ENCODE data around the gene ASPSCR1.

- TF ChIP-seq CTCF (IDR thresholded peaks at IDR 0.05 in 8 of 11, conservative IDR thresholded peaks at IDR 0.05 in 3 of 11): no peak
- TF ChIP-seq POLR2AphosphoS5 (IDR thresholded peaks at IDR 0.05): no peak
Observed at GRCh38 chr17:82009413-82009812, 32.0 kb downstream of the ASPSCR1 start.

Measured in spleen (tissue), 7 donors.